T-helper 1 cell (primary cell): ENCODE measurements around the gene PIP4K2B.
A peak's percentile ranks its signal among the peaks of the same experiment; 100 is the strongest.
"Not testable (repeated sequence)": the region's sequence is repeated elsewhere in the genome, so short reads cannot be mapped to it uniquely, and the experiment has no call there.

ENCODE experiments used
- DNase-seq, 5 donors: peaks; one replicate each; pipeline ENCODE4 v3.0.0-alpha.2; 2012 to 2020
- total RNA-seq, 4 donors: gene quantifications; one replicate each; lab custom pipeline; 2026; lab: John Stamatoyannopoulos, UW

PIP4K2B gene
- total RNA-seq, result 57.3 to 78.9 (median 72.7) reads per million in 4 donors

DNA sequence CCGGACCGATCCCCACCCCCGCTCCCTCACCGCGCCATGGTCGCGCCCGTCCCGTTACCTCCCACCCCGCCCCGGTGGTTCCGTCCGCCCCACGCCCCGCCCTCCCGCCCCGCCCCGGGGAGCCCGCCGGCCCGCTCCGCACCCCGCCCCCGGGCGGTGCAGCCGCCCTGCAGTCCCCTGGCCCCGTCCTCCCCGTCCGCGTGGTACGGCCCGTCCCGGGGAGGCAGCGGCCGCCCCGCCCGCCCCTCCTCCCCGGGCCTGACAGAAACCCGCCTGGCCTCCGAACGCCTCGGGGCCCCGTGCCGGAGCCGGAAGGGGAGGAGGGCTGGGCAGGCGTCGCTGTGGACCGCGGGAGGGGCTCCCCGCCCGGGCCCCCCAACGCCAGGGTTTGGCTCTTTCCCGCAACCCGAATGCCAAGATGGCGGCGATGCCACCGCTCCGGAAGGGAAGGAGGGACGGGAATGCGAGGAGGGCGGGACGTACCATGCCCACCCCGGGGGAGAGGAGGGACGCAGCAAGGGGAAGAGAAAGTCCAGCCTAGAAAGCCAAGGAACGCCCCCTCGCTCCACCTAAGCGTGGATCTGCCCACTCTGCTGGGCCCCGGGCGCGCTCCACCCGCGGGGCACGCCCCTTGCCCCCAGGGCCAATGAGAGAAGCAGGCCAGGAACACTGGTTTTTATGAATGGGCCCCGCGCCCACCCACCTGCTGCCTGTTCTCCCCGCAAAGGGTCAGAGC is at the start of gene PIP4K2B:
PIP4K2B (minus strand) TSS at position 56 of the 736 bp plus-strand sequence. CDS start 132 bp downstream, outside the sequence.
- DNase-seq, result peak; percentile 72 to 94 (median 75)

DNA sequence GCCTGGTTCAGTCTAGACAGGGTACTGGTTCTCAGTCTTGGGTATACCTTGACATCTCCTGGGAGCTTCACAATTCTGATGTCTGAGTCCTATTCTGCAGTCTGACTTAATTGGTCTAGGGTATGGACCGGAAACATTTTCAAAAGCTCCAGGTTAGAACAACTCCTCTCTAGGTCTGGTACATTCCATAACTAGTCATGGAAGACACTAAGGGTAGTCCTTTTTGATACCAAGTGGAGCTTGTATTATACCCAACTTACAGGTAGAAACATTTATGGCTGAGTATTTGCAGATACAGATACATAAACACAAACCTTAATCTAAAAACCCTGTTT is 49.2 kb upstream of the PIP4K2B start:
- DNase-seq, result no peak

DNA sequence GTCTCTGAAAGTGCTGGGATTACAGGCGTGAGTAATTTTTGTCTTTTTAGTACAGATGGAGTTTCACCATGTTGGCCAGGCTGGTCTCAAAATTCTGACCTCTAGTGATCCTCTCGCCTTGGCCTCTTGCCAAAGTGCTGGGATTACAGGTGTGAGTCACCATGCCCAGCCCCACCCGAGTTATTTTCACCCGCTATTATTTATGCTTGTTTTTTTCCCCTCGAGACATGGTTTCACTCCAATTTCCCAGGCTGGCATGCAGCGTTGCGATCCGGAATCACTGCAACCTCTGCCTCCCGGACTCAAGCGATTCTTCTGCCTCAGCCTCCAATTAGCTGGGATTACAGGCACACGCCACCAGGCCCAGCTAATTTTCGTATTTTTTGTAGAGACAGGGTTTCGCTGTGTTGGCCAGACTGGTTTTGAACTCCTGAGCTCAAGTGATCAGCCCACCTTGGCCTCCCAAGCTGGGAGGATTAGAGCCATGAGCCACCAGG is 45.0 kb upstream of the PIP4K2B start:
- DNase-seq, result no peak

DNA sequence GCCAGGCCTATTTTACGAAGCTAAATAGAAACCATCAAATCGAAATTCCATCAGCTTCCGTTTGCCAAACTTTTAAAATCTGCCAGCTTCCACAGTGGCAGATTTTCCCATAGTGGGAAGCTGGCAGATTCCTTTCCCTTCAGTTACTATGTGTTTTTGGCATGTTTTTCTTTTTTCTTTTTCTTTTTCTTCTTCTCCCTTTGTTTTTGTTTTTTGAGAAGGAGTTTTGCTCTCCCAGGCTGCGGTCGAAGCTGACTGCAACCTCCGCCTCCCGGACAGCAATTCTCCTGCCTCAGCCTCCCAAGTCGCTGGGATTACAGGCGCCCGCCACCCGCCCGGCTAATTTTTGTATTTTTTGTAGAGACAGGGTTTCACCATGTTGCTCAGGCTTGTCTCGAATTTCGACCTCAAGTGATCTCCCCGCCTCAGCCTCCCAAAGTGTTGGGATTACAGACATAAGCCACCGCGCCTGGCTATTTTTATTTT is 26.4 kb upstream of the PIP4K2B start:
- no peak for DNase-seq

DNA sequence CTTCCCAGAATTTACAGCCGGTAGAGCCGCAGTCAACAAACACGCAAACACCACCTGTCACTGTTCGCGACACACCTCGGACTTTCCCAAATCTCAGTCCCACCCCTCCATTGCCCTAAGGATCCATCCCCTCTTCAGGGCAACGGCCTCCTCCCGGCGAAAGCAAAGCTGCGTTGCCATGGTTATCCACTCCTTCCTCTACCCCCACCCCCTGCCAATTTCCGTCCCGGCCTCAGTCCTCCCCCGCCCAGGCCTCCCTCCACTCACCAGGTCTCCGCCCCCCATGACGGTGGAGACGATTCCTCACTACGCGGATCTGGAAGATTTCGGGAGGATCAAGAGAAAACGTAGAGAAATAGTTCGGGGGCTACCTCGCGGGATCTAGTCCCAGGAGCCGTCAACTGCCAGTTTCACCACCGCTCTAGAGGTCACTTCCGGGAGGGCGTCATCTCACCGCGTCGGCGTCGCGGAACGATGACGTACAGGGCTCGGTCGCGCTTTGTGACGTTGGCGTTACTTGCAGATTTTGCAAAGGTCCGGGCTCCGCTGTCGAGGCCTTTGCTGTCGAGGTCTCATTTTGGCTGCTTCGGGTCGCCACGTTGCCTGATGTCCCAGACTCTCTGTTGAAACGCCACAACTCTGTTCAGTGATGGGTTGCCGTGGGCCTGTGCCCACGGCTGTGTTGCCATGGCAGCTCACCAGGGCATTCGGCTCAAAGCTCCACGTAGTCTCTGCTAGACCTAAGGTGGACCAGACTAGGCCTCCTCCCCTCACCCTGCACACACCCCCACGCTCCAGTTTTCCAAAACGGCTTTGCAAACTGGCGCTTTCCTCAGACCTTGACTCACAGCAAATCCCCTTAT is 25.8 kb upstream of the PIP4K2B start, which contains the start of gene CWC25:
CWC25 (minus strand) TSS at position 423 of the 863 bp plus-strand sequence; CDS start at position 285, 138 bp downstream.
- peak; percentile 81 to 98 (median 90) for DNase-seq

DNA sequence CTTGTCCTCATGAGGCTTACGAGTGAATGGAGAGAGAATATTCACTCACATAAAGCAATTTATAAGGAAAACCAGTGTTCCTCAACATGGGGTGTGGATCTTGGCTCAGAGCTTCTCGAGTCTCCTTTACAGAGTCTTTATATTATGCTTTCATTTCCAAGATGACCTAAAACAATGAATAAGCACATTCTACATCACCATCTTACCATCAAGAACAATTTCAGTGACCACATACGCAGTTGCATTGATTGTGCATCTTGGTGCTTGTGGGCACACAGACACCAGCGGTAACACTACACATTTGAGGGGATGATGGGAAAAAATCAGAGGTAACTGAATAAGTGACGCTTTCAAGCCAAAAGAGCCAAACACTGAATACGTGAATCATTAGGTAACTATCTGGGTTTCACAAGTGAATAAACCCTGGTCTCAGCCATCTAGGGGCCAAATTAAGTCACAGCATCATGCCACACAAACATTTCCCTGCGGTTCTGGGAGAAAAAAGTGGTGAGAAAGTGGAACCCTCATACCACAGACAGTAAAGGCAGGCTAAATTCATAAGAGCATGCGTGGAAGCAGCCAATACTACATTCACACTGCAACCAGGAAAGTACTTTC is 16.3 kb upstream of the PIP4K2B start:
- DNase-seq, result peak in 1 of 5 donors; percentile 19

DNA sequence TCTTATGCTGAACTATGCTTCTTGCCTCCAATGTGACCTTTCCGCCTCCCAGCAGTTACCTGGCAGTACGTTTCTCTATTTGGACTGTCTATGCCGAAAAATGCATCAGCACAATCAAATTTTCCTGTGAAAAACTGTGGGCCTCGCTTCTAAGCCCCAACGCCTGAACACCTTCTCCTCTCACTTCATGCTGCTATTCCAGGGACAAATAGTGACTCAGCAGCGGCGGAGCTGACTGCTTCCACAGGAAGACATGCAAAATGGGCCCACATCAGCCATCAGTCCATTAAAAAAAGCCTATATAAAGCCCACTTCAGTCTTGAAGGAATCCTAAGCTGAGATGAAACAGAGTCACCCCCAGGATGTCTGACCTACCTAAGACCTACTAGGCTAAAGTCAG is 10.5 kb upstream of the PIP4K2B start:
- DNase-seq, result no peak

DNA sequence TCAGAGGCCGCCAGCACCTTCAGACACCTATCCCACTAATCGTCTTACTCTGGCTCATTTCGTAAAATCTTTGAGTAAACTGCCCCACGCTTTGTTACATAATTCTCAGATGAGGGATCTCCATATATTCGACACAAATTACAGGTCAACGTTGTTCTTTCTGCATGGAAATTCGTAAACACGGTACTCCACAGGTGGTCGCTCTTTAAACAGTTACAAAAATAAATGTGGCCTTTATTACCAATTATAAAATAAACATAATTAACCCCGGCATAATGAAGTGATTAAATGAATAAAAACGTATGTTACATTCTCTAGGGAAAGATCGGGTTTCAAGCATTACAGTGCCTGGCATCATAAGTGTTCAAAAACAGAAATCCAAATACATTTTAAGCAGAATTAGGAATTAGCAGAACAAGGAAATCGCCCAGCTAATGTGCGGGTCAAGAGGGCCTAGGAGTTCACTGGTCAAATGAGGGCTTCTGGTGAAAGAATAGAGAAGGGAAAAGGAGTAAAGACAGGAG is 943 bp upstream of the PIP4K2B start:
- no peak for DNase-seq

DNA sequence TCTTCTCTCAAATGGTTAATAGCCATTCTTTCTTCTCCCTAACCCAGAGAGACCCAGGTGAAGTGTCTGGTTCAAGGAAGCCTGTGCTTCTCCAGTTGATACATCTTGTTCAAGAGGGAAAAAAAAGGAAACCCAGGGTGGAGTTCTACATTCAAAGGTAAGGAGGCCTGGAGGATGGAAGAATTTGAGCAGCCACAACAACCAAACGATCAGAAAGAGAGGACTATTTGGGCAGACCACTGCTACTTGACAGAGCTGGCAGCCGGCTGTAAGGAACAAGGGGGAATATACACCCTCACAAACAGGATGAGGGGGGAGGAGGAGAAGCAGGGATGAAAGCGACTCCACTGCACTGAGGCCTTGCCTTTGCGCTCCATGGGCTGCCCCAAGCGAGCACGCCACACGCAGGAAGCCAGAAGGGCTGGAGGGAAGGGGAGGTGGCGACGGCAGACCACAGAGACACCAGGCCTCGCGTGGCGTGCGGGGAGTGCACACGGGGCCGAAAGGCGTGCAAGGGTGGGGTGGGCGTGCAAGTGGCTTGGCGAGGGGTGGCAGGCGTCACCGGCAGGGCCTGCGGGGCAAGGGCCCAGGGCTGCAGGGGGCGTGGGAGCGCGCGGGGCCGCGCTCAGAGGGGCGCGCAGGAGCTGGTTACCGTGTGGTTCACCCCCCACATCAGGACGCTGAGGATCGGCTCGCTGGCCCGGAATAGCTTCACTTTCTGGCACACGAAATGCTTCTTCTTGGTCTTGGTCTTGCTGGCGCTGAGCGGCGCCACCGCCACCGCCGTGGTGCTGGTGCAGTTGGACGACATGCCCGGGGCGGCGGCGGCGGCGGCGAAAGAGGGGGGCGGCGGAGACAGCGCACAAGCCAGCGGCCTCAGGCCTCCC is 499 bp downstream of the PIP4K2B start:
- DNase-seq, result peak in 4 of 5 donors; percentile 32 to 73 (median 43)

DNA sequence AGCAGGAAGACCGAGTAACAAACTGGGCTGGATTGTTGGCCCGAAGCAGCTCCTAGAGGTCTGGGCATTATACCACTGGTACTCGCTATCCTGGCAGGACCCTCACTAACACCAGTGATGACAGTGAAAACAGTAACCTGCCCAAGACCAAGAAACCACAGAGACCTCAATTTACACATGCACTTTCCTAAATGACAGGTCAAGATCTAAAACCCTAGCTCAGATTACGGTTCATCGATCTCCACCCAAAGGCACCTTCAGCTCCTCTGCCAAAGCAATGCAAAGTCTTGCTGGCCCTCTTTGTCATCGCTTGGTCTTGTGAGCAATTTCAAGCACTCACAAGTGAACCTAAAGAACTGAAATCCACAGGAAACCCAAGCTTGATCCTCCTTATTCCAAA is 1.5 kb downstream of the PIP4K2B start:
- DNase-seq, result no peak

DNA sequence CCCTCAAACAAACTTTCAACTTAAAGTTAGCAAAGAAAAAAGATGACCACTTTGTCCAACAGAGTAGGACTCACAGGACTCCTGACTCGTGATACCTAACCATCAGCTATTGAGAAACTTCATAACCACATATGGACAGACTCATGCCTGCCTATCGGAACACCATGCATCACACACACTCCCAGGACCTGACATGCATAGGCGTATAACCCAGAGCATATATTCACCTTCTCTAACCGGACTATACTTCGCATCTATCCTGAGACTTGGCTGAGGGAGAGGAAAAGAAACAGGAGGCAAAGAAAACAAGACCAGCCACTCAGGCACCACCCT is 2.2 kb downstream of the PIP4K2B start:
- DNase-seq, result no peak

DNA sequence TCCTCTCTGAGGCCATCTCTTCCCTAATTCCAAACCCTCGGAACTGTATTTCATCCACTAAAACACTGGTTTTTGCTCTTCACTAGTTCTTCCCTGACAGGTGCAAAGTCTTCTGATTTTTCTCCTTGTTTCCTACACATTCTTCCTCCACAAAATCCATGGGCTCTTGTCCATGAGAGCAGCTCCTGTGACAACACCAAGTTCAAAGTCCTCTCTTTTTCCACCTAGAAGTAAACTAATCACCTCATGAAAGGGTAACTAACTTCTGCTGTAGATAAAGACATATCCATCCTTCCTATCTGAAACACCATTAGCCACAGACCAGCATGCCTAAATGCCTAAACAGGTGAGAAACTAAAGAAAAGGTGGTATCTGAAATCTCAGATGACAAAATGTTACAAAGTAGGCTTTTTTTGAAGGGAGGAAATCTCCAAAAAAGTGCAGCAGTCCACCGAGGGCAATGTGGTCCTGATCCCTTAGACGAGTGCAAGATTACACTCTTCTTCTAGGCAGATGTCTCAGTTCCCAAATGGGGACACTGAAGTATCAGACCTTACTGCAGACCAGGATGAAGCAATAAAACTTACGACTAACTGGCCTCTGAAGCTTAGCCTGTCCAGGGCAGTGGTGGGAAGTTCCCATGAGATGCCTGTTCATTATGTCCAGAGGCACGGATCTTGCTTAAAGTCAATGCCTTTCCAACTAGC is 2.8 kb downstream of the PIP4K2B start:
- no peak for DNase-seq

DNA sequence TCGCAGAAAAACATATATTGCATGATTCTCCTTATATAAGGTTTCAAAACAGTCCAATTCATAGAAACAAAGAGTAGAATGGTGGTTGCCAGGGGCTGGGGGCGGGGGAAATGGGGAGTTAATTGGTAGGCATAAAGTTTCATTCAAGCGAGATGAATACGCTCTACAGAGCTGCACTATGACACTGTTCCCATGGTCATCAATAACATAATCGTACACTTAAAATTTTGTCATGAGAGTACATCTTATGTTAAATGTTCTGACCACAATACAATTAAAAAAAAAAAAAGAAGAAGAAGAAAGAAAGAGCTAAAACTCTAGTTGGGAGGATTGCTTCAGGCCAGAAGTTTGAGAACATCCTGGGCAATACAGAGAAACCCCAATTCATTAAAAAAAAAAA is 5.1 kb downstream of the PIP4K2B start:
- no peak for DNase-seq

DNA sequence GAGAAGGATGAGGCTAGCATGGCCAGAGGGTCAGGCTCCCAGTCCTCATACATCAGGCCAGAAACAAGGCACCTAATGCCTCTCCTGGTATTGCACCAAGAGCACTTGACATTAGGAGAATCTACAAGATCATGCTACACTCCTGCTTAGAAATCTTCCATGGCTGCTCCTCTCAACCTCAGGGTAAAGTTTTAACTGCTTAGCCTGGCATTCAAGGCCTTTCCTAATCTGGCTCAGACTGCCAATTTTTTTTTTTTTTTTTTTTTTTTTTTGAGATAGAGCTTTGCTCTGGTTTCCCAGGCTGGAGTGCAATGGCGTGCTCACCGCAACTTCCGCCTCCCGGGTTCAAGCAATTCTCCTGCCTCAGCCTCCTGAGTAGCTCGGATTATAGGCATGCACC is 8.2 kb downstream of the PIP4K2B start:
- DNase-seq, result no peak

DNA sequence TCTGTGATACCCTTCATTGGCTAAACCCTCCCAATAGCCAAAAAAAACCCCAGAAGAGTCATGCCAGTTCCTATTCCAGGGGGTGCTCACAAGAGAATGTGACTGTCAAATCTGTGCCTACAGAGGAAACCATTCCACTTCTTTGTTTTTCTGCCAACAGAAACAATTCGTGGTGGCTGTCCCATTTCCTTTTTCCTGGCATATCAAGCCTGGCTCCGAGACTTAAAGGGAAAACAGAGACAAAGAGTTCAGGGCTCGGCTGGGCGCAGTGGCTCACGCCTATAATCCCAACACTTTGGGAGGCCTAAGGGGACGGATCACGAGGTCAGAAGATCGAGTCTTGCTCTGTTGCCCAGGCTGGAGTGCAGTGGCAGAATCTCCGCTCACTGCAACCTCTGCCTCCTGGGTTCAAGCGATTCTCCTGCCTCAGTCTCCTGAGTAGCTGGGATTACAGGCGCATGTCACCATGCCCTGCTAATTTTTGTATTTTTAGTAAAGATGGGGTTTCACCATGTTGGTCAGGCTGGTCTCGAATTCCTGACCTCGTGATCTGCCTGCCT is 9.1 kb downstream of the PIP4K2B start:
- not testable (repeated sequence) for DNase-seq

DNA sequence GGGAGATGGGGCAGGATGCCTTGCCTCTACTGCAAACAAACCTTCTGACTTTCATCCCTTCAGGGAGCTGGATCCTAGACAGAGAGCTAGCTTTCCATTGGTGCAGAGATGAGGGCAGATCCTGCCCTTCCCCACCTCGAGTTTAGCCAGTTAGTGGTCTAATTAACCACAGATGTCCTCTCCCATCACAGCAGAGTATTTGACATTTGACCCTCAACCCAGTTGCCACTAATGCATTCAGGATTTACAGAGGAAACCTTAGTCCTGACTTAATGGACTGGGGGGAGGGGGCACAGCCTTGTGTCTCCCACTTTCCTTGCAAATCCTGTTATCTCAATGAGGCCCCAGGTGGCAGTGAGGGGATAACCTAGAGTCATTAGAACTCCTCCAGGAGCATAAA is 10.2 kb downstream of the PIP4K2B start:
- no peak for DNase-seq

DNA sequence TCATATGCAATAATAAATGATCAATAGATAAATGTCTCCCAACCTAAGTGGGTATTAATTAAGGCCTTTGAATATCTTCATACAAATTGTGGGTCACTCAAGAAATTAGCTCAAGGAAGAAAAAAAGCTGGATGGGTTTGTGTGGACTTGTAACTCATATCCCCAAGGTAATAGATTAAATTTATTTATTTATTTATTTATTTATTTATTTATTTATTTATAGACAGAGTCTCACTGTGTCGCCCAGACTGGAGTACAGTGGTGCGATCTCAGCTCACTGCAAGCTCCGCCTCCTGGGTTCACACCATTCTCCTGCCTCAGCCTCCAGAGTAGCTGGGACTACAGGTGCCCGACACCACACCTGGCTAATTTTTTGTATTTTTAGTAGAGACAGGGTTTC is 11.4 kb downstream of the PIP4K2B start:
- not testable (repeated sequence) for DNase-seq

DNA sequence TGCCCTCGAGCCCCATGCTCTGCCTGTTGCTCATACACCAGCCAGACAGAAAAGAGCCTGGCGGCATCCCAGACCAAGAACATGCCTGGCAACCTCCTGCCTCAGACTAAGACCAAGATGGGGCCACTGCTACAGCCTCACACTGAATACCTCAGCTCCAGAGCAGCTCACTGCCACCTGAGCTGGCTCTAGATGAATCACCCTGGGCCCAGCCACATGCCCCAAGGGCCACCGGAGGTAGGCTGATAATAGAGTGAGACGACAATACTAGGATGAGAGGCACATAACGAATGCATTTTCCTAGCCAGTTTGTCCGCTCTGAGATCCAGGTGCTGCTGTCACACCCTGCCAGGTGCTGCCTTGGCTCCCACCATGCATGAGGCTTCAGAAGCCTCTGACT is 13.0 kb downstream of the PIP4K2B start:
- no peak for DNase-seq

DNA sequence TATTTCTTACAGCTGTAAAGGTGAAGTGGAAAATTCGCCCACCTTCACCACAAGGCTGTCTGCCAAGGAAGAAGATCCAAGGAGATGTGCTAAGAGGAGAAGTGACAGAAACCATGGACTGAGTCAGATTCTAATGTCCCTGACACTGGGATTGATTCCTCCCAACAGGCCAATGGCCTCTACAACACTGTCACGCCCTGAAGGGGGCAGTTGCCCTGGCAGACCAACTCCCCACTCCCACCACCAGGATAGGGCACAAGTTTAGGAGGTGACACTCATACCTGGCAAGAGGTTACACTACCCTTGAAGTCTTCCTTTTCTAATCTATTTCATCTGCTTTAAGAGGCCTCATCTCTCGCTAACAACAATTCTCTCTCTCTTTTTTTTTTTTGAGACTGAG is 16.1 kb downstream of the PIP4K2B start:
- no peak for DNase-seq

DNA sequence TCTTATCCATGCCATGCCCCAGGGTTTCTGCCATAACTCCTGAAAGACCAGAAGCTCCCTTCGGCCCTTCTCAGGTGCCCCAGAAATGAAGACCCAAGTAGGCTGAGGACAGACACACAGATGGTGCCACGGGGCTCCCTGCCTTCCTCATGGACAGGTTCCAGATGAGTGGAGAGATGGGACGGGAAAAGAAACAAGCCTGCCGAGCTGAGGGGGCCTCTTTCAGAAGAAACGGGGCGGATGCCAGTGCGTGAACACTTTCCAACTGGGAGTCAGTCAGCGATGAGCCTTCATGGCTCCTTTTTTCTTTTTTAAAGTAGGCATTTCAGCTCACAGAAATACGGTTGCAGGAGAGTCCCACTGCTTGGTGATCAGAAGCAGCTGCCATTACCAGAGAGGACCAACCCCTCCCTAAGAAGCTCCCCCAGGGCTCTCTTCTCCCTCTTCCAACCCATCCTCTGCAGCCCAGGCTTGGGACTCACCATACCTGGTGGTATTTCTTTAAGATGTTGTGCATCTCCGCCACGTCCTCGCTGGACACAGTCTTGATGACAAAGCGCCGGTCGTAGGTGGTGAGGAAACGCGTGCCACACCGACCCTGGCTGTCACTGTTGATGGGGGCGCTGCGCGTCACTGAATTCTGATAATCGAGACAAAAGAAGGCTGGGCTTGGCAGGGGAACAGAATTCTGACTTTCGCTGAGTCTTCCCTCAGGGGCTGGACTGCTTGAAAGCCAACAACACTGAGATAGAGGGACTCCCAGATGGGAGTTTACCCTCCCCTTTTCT is 19.2 kb downstream of the PIP4K2B start:
- DNase-seq, result no peak
